Loucy (cell line): Measurements from ENCODE around the gene KCNQ5.

Experiments
- H2AFZ ChIP-seq: fragments of 200-600 bp; sonication (generic); 2 replicates; pipeline ENCODE4 v1.6.0; 2016; ENCODE audit warnings: antibody characterized with exemption, mild to moderate bottlenecking, low read length, moderate library complexity
- H3F3A ChIP-seq: fragments of 200-600 bp; 2 replicates; pipeline ENCODE4 v1.6.0; 2016; ENCODE audit warnings: antibody characterized with exemption, low read depth, mild to moderate bottlenecking
- H3K27me3 ChIP-seq: fragments of 200-600 bp; sonication (generic); 2 replicates; pipeline ENCODE4 v1.6.1; 2014; ENCODE audit warnings: low read length, mild to moderate bottlenecking; ENCODE audit not compliant: insufficient read depth, poor library complexity, severe bottlenecking
- H3K36me3 ChIP-seq: fragments of 200-600 bp; sonication (generic); 2 replicates; pipeline ENCODE4 v1.6.1; 2016; ENCODE audit warnings: low read length; ENCODE audit not compliant: insufficient read depth
- H3K4me1 ChIP-seq: fragments of 200-600 bp; sonication (generic); 2 replicates; pipeline ENCODE4 v1.5.1; 2014; ENCODE audit warnings: low read length, mild to moderate bottlenecking; ENCODE audit not compliant: insufficient read depth, poor library complexity, severe bottlenecking
- H3K4me2 ChIP-seq: fragments of 200-600 bp; sonication (generic); 2 replicates; pipeline ENCODE4 v1.6.0; 2014; ENCODE audit warnings: antibody characterized with exemption, low read length, low read depth, mild to moderate bottlenecking; ENCODE audit not compliant: poor library complexity, severe bottlenecking
- H3K4me3 ChIP-seq: fragments of 200-600 bp; sonication (generic); 2 replicates; pipeline ENCODE4 v1.5.1; 2014; ENCODE audit warnings: low read length, mild to moderate bottlenecking, mixed read lengths; ENCODE audit not compliant: poor library complexity, severe bottlenecking
- H3K79me2 ChIP-seq: fragments of 200-600 bp; sonication (generic); 2 replicates; pipeline ENCODE4 v1.6.1; 2014; ENCODE audit warnings: low read length; ENCODE audit not compliant: insufficient read depth
- H3K9ac ChIP-seq: fragments of 200-600 bp; sonication (generic); 2 replicates; pipeline ENCODE4 v1.6.0; 2014; ENCODE audit warnings: mild to moderate bottlenecking, low read depth, low read length, moderate library complexity; ENCODE audit not compliant: poor library complexity, severe bottlenecking
- H3K9me2 ChIP-seq: fragments of 200-600 bp; sonication (generic); replicated peaks from 2 replicates; pipeline ENCODE4 v1.6.1; 2016; ENCODE audit warnings: low read depth, low read length, mixed read lengths
- H3K9me3 ChIP-seq: fragments of 200-600 bp; sonication (generic); 2 replicates; pipeline ENCODE4 v1.6.1; 2014; ENCODE audit warnings: mild to moderate bottlenecking, antibody characterized with exemption, low read length, low read depth; ENCODE audit not compliant: insufficient read depth
- H4K20me1 ChIP-seq: fragments of 200-600 bp; sonication (generic); 2 replicates; pipeline ENCODE4 v1.6.0; 2014; ENCODE audit warnings: antibody characterized with exemption, low read length, mild to moderate bottlenecking; ENCODE audit not compliant: insufficient read depth, poor library complexity, severe bottlenecking
- EZH2phosphoT487 ChIP-seq: fragments of 200-600 bp; IDR thresholded peaks from 2 replicates; pipeline ENCODE4 v1.6.1; 2018; ENCODE audit warnings: antibody characterized with exemption, mild to moderate bottlenecking, moderate library complexity, borderline replicate concordance
- TF ChIP-seq, protein P1 (sequence below): fragments of 200-600 bp; sonication (generic); conservative IDR thresholded peaks from 2 replicates; pipeline ENCODE4 v1.5.1; 2014; ENCODE audit warnings: mild to moderate bottlenecking, antibody characterized with exemption, low read length

KCNQ5 gene

DNA sequence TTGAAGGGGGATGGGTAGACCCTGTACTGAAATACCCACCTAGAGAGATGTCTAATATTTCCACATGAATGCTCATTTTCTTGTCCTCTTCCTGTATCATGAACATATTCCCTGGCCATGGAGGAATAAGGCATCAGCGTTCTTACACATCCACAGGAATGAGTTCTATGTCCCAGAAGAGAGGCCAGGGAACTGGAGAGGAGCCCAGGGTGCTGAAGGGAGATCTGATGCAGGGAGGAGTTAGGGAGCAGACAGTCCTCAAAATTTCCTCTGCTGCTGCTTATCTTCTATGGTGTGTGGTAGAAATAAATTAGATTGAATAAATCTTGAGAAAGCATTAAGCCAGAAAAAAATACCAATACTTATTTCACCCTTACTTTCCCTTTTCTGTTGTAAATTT lies 295.0 kb downstream of the KCNQ5 start:
- H3K9ac ChIP-seq = no peak overlapping the region
- no peaks in the 10 kb centered on the region for H3K4me1 ChIP-seq
- H3K79me2 ChIP-seq = no peaks in the 10 kb centered on the region
- no peak for TF ChIP-seq EZH2phosphoT487
- TF ChIP-seq, protein P1, sequence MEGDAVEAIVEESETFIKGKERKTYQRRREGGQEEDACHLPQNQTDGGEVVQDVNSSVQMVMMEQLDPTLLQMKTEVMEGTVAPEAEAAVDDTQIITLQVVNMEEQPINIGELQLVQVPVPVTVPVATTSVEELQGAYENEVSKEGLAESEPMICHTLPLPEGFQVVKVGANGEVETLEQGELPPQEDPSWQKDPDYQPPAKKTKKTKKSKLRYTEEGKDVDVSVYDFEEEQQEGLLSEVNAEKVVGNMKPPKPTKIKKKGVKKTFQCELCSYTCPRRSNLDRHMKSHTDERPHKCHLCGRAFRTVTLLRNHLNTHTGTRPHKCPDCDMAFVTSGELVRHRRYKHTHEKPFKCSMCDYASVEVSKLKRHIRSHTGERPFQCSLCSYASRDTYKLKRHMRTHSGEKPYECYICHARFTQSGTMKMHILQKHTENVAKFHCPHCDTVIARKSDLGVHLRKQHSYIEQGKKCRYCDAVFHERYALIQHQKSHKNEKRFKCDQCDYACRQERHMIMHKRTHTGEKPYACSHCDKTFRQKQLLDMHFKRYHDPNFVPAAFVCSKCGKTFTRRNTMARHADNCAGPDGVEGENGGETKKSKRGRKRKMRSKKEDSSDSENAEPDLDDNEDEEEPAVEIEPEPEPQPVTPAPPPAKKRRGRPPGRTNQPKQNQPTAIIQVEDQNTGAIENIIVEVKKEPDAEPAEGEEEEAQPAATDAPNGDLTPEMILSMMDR = no peak
- no peak overlapping the region for H3K4me2 ChIP-seq
- no peak overlapping the region for H3K4me3 ChIP-seq
- no peaks in the 10 kb centered on the region for H4K20me1 ChIP-seq
- H3K9me2 ChIP-seq = no peaks in the 10 kb centered on the region
- no peaks in the 10 kb centered on the region for H3K36me3 ChIP-seq
- no peaks in the 10 kb centered on the region for H3K9me3 ChIP-seq
- no peak overlapping the region for H2AFZ ChIP-seq
- no peaks in the 10 kb centered on the region for H3F3A ChIP-seq
- no peaks in the 10 kb centered on the region for H3K27me3 ChIP-seq

DNA sequence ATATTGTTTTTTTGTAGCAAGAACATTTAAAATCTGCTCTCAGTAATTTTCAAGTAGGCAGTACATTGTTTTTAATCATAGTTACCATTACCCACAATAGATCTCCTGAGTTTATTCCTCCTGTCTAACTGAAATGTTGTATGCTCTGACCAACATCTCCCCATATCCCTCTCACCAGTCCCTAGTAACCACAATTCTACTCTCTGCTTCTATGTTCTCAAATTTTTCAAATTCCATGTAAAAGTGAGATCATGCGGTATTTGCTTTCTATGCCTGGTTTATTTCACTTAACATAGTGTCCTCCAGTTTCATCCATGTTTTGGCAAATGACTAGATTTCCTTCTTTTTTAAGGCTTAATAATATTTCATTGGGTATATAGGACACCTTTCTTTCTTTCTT lies 300.5 kb downstream of the KCNQ5 start:
- H3K9me3 ChIP-seq = no peaks in the 10 kb centered on the region
- no peak for TF ChIP-seq EZH2phosphoT487
- H3K4me1 ChIP-seq = no peaks in the 10 kb centered on the region
- H2AFZ ChIP-seq = no peak overlapping the region
- H3K27me3 ChIP-seq = no peaks in the 10 kb centered on the region
- no peak overlapping the region for H3K4me2 ChIP-seq
- no peaks in the 10 kb centered on the region for H3F3A ChIP-seq
- no peaks in the 10 kb centered on the region for H3K36me3 ChIP-seq
- no peaks in the 10 kb centered on the region for H4K20me1 ChIP-seq
- no peak overlapping the region for H3K4me3 ChIP-seq
- H3K9me2 ChIP-seq = no peaks in the 10 kb centered on the region
- no peak overlapping the region for H3K9ac ChIP-seq
- H3K79me2 ChIP-seq = no peaks in the 10 kb centered on the region

DNA sequence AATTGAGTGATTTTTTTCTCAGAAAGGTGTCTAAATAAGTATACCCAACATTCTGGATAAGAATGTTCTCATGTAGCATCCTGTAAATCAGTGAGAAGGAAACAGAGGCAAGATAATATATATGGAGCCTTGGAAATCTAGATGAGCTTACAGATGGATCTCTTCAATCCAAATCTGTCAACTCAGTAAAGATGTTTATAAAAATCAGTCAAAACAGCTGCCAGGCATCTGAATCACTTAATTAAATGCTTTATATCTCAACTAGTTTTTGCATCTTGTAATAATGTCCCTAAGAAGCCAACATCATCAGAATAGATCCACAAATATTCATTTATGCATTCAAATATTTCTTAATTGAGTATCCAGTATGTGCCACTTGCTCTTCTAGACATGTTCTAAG lies 303.3 kb downstream of the KCNQ5 start:
- no peak overlapping the region for H2AFZ ChIP-seq
- no peaks in the 10 kb centered on the region for H4K20me1 ChIP-seq

More for the DNA sequence above, 303.3 kb downstream of the KCNQ5 start:
- Histone ChIP-seq H3K27me3 (no peaks in the 10 kb centered on the region), H3K9ac (no peak overlapping the region), H3K4me1 (no peaks in the 10 kb centered on the region), H3K4me2 (no peak overlapping the region), H3F3A (no peaks in the 10 kb centered on the region), H3K9me3 (no peaks in the 10 kb centered on the region), H3K79me2 (no peaks in the 10 kb centered on the region), H3K36me3 (no peaks in the 10 kb centered on the region), H3K9me2 (no peaks in the 10 kb centered on the region), H3K4me3 (no peak overlapping the region)
- TF ChIP-seq, protein P1 = no peak
- no peak for TF ChIP-seq EZH2phosphoT487
